ENCODE data around the gene THAP11.
A peak's percentile ranks its signal among the peaks of the same experiment; 100 is the strongest.

Gene THAP11

GRCh38 chr16:67883872-67884261 is 41.7 kb downstream of the THAP11 start:
- peak; percentile 65 for DNase-seq (ENCODE audit: low spot score)

DNA sequence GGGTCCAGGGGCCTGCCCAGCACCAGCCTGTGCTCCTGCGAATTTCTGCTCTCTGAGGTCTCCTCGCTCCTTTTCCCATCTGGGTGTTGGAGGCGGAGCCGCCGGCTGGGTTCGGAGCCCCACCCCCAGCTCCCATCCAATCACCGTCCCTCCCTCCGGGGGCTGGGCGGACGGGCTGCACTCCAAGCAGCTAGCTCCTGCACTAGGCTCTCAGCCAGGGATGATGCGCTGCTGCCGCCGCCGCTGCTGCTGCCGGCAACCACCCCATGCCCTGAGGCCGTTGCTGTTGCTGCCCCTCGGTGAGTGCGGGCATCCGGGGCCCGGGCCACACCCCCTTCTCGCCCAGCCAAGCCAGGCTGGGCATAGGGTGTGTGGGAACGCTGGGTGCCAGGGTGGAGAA is 42.6 kb downstream of the THAP11 start, which contains the start of gene NRN1L:
Gene NRN1L, plus strand, starts transcription at position 202 of the 400 bp plus-strand sequence. Its CDS starts 19 bp downstream, at position 221.
- no peak for DNase-seq (ENCODE audit: low spot score)

GRCh38 chr16:67885545-67885944 is 43.4 kb downstream of the THAP11 start:
- no peak for DNase-seq (ENCODE audit: low spot score)

DNA sequence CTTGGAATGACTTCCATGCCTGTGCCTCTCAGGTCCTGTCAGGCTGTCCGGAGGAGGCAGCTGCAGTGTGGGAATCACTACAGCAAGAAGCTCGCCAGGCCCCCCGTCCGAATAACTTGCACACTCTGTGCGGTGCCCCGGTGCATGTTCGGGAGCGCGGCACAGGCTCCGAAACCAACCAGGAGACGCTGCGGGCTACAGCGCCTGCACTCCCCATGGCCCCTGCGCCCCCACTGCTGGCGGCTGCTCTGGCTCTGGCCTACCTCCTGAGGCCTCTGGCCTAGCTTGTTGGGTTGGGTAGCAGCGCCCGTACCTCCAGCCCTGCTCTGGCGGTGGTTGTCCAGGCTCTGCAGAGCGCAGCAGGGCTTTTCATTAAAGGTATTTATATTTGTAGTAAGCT is 43.9 kb downstream of the THAP11 start:
- no peak for DNase-seq (ENCODE audit: low spot score)

- DNase-seq (ENCODE audit: low spot score): no peak
Observed at GRCh38 chr16:67886387-67886786, 44.3 kb downstream of the THAP11 start.

DNA sequence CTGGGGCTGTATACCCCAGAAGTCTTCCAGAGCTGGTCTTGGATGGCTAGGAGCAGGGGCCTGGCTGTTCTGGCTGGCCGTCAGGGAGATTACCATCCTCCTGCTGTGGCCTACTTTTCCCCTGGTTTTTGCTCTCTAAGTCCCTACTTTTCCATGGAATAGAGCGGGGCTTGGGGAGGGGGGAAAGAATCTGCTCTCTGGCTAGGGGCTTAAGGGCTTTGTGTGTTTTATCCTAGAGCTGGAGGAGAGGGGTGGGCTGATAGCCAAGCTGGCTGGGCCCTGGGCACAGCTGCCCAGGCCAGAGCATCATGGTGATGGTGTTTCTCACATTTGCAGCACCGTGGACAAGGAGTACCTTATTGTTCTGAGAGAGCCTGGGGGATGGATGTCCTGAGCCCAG is 46.2 kb downstream of the THAP11 start:
- no peak for DNase-seq (ENCODE audit: low spot score)

GRCh38 chr16:67892375-67892774 is 50.3 kb downstream of the THAP11 start:
- no peak for DNase-seq (ENCODE audit: low spot score)

- peak; percentile 94 for DNase-seq (ENCODE audit: low spot score)
Observed at GRCh38 chr16:67892899-67893742, 51.0 kb downstream of the THAP11 start, which contains the start of gene PSKH1. TSS of gene PSKH1 (plus strand) at chr16:67893254. CDS start at chr16:67908750, 15,496 bp downstream.
